Gastroesophageal sphincter (tissue), 4 donors: ENCODE results near the gene MINDY4. TPM values are rescaled to one million over a fixed set of nuclear protein-coding genes. Genes with fewer than 3 reads are reported as not detected.
A peak's percentile ranks its signal among the peaks of the same experiment; 100 is the strongest.

ENCODE experiments used
- ATAC-seq: fragments of 150-250 bp; one replicate; pipeline ENCODE4 v1.9.1; 2016; ENCODE audit warnings: mild to moderate bottlenecking, moderate library complexity
- H3K27ac ChIP-seq, 4 donors: fragments of 200-600 bp; sonication (generic) in 3 of 4; 1 replicate in 3 of 4; 2 replicates in 1 of 4; pipeline ENCODE4 v1.5.1; 2016 to 2019
- H3K27me3 ChIP-seq: fragments of 200-600 bp; sonication (generic); one replicate; pipeline ENCODE4 v1.5.1; 2019
- H3K36me3 ChIP-seq, 2 donors: fragments of 200-600 bp; sonication (generic); one replicate each; pipeline ENCODE4 v1.5.1; 2019; ENCODE audit warnings: control low read depth in 1 of 2
- H3K4me1 ChIP-seq, 3 donors: fragments of 200-600 bp; sonication (generic); 1 replicate in 2 of 3; 2 replicates in 1 of 3; pipeline ENCODE4 v1.5.1; 2016 to 2019; ENCODE audit warnings: control low read depth in 2 of 3
- H3K4me3 ChIP-seq, 2 donors: fragments of 200-600 bp; sonication (generic); one replicate each; pipeline ENCODE4 v1.5.1; 2019; ENCODE audit warnings: mild to moderate bottlenecking in 1 of 2, moderate library complexity in 1 of 2
- H3K9me3 ChIP-seq, 3 donors: fragments of 200-600 bp; sonication (generic); one replicate each; pipeline ENCODE4 v1.5.1; 2017 to 2019; ENCODE audit warnings: control low read depth in 2 of 3
- CTCF ChIP-seq, 4 experiments: fragments of 200-600 bp in 2 of 4; fragments of 450-650 bp in 2 of 4; sonication (generic) in 1 of 4; IDR thresholded peaks; one replicate each; pipeline ENCODE4 v1.5.1; 2017 to 2019; ENCODE audit warnings: antibody characterized with exemption in 4 of 4, mild to moderate bottlenecking in 2 of 4, moderate library complexity in 2 of 4
- EP300 ChIP-seq: sonication (generic); formaldehyde crosslinking; IDR thresholded peaks from one replicate; pipeline ENCODE4 v1.6.1; 2017; ENCODE audit warnings: antibody characterized with exemption, mild to moderate bottlenecking
- POLR2A ChIP-seq, 2 donors: fragments of 450-650 bp; IDR thresholded peaks; one replicate each; pipeline ENCODE4 v1.6.1; 2017; ENCODE audit warnings: antibody characterized with exemption in 2 of 2, mild to moderate bottlenecking in 2 of 2, moderate library complexity in 1 of 2
- POLR2AphosphoS5 ChIP-seq: sonication (generic); formaldehyde crosslinking; IDR thresholded peaks from one replicate; pipeline ENCODE4 v1.6.1; 2017; ENCODE audit warnings: antibody characterized with exemption
- WGBS, 2 donors: methylation state at CpG; one replicate each; pipeline ENCODE4 v1.1.5; 2018; ENCODE audit warnings: low coverage in 1 of 2; 5-methylcytosine and 5-hydroxymethylcytosine counted together
- total RNA-seq, 4 donors: library from RNA; depleted of rRNA; stranded (reverse); fragments of >200 nt; gene quantifications; one replicate each; pipeline ENCODE4 v1.1.0, GENCODE V29; 2016

Gene MINDY4
- total RNA-seq, 4 donors from 2014 or later = 5.6 to 31.8 (median 20.4) TPM

- Histone ChIP-seq H3K36me3 (peaks cover 0 to 64% of the 10 kb centered on the region in 2 donors), H3K4me3 (no peak overlapping the region), H3K9me3 (peaks cover 0 to 9% (median 0%) of the 10 kb centered on the region in 3 donors), H3K27me3 (no peaks in the 10 kb centered on the region), H3K4me1 (peaks cover 0 to 14% (median 8%) of the 10 kb centered on the region in 3 donors), H3K27ac (no peak overlapping the region)
- TF ChIP-seq EP300 = no peak
- TF ChIP-seq POLR2AphosphoS5 = no peak
- no peak for TF ChIP-seq POLR2A (IDR thresholded peaks at IDR 0.05)
- no peak for TF ChIP-seq CTCF (IDR thresholded peaks at IDR 0.05)
- ATAC-seq = no peak
- 89 to 94% methylated on average over 2 to 4 of the region's 5 CpGs for WGBS, 2 donors
Measured at GRCh38 chr7:30926313-30926712, 155.1 kb downstream of the MINDY4 start.

GRCh38 chr7:30927040-30927439, 155.8 kb downstream of the MINDY4 start:
- Histone ChIP-seq H3K4me1 (peaks cover 0 to 6% (median under 1%) of the 10 kb centered on the region in 3 donors), H3K27me3 (no peaks in the 10 kb centered on the region), H3K27ac (no peak overlapping the region), H3K4me3 (no peak overlapping the region), H3K9me3 (peaks cover 0 to 9% (median 0%) of the 10 kb centered on the region in 3 donors), H3K36me3 (peaks cover 0 to 60% of the 10 kb centered on the region in 2 donors)
- ATAC-seq = no peak
- TF ChIP-seq POLR2AphosphoS5 (peak; percentile 4), EP300 (no peak)
- WGBS, 2 donors = no CpG with 5 or more reads among the region's 3 CpGs

GRCh38 chr7:30927559-30927958, 156.3 kb downstream of the MINDY4 start:
- WGBS, 2 donors = 94 to 100% methylated on average over 3 of the region's 3 CpGs
- Histone ChIP-seq H3K9me3 (peaks cover 0 to 9% (median 0%) of the 10 kb centered on the region in 3 donors), H3K27me3 (no peaks in the 10 kb centered on the region), H3K36me3 (peaks cover 0 to 55% of the 10 kb centered on the region in 2 donors), H3K27ac (no peak overlapping the region), H3K4me3 (no peak overlapping the region), H3K4me1 (peaks cover 0 to 1% (median 0%) of the 10 kb centered on the region in 3 donors)
- no peak for ATAC-seq
- TF ChIP-seq CTCF (IDR thresholded peaks at IDR 0.05) = no peak
- no peak for TF ChIP-seq EP300
- no peak for TF ChIP-seq POLR2AphosphoS5
- no peak for TF ChIP-seq POLR2A (IDR thresholded peaks at IDR 0.05)

GRCh38 chr7:30928254-30928872, 157.1 kb downstream of the MINDY4 start:
- Histone ChIP-seq H3K36me3 (peaks cover 0 to 47% of the 10 kb centered on the region in 2 donors), H3K27ac (no peak overlapping the region), H3K4me1 (no peaks in the 10 kb centered on the region), H3K27me3 (no peaks in the 10 kb centered on the region), H3K9me3 (peaks cover 0 to 9% (median 0%) of the 10 kb centered on the region in 3 donors), H3K4me3 (no peak overlapping the region)
- no peak for TF ChIP-seq EP300
- TF ChIP-seq POLR2AphosphoS5 = no peak
- no peak for TF ChIP-seq POLR2A (IDR thresholded peaks at IDR 0.05)
- TF ChIP-seq CTCF (IDR thresholded peaks at IDR 0.05) = no peak
- 89 to 92% methylated on average over 3 to 6 of the region's 13 CpGs for WGBS, 2 donors
- ATAC-seq = no peak

- WGBS, 2 donors = 83 to 100% methylated on average over 1 of the region's 4 CpGs
- Histone ChIP-seq H3K4me3 (no peak overlapping the region), H3K4me1 (no peaks in the 10 kb centered on the region), H3K9me3 (peaks cover 0 to 9% (median 0%) of the 10 kb centered on the region in 3 donors), H3K36me3 (peaks cover 0 to 34% of the 10 kb centered on the region in 2 donors), H3K27ac (peak overlapping the region in 1 of 4 donors; percentile 31), H3K27me3 (no peaks in the 10 kb centered on the region)
- TF ChIP-seq POLR2AphosphoS5 (no peak), CTCF (IDR thresholded peaks at IDR 0.05) (no peak), EP300 (no peak), POLR2A (IDR thresholded peaks at IDR 0.05) (no peak)
- ATAC-seq = no peak
Measured at GRCh38 chr7:30929686-30930085, 158.5 kb downstream of the MINDY4 start.
